A549 (cell line): Measurements from ENCODE around the gene SLC6A19. TPM values are rescaled to one million over a fixed set of nuclear protein-coding genes. Genes with fewer than 3 reads are reported as not detected.

Experiments used
- ATAC-seq, 2 experiments: fragments of 200-7000 bp in 1 of 2; fragments of >200 bp in 1 of 2; cut with Nextera tagmentation in 1 of 2; cut with Tn5 transposase in 1 of 2; 3 replicates each; pipeline versions ENCODE4 v1.8.0 to v1.9.1; 2018 to 2020; ENCODE audit warnings: mild to moderate bottlenecking in 1 of 2, moderate library complexity in 1 of 2
- CTCF ChIA-PET: fragments of 300-600 bp; sonication (Branson Sonifier 250); formaldehyde crosslinking; extraction: SDS; loops from one replicate; lab custom pipeline; 2021; ENCODE audit warnings: antibody characterized with exemption, inconsistent platforms; lab: Yijun Ruan, JAX
- POLR2A ChIA-PET: fragments of 350-600 bp; formaldehyde crosslinking; extraction: SDS; loops from one replicate; lab custom pipeline; 2021; ENCODE audit warnings: antibody characterized with exemption, inconsistent platforms; lab: Yijun Ruan, JAX
- DNase-seq, 2 experiments: peaks; one replicate each; pipeline versions ENCODE4 v3.0.0 to v3.0.0-alpha.2; 2011 to 2016; ENCODE audit warnings: low read depth in 1 of 2, low spot score in 1 of 2
- FAIRE-seq: peaks from 2 replicates; lab custom pipeline; 2011; peaks lifted over from hg19 to GRCh38; lab: Jason Lieb, UNC
- H3K27ac ChIP-seq, 2 experiments: fragments of >200 bp; sonication (Bioruptor Twin); formaldehyde crosslinking; 3 replicates each; pipeline ENCODE4 v1.5.1; 2016 to 2017
- H3K4me1 ChIP-seq: fragments of >200 bp; sonication (Bioruptor Twin); formaldehyde crosslinking; 3 replicates; pipeline ENCODE4 v1.6.1; 2016
- H3K4me2 ChIP-seq: fragments of >200 bp; sonication (Bioruptor Twin); formaldehyde crosslinking; 3 replicates; pipeline ENCODE4 v1.6.1; 2016
- H3K4me3 ChIP-seq: fragments of >200 bp; sonication (Bioruptor Twin); formaldehyde crosslinking; 3 replicates; pipeline ENCODE4 v1.5.1; 2016
- H3K9me3 ChIP-seq: fragments of >200 bp; sonication (Bioruptor Twin); formaldehyde crosslinking; 3 replicates; pipeline ENCODE4 v1.6.1; 2016
- CEBPB ChIP-seq, 2 experiments: fragments of >200 bp in 1 of 2; sonication (Bioruptor Twin) in 1 of 2; formaldehyde crosslinking in 1 of 2; IDR thresholded peaks; 2 replicates each; pipeline ENCODE4 v1.6.1; 2012 to 2016
- CHD2 ChIP-seq: fragments of 150-350 bp; IDR thresholded peaks from 2 replicates; pipeline ENCODE4 v1.6.1; 2014; ENCODE audit warnings: low read length; ENCODE audit not compliant: partially characterized antibody
- FOSB ChIP-seq: fragments of 250-450 bp; sonication (Bioruptor Pico); IDR thresholded peaks from 2 replicates; pipeline ENCODE4 v1.5.0; 2020; ENCODE audit warnings: mild to moderate bottlenecking, moderate library complexity
- FOSL2 ChIP-seq, 2 experiments: fragments of 450-650 bp in 1 of 2; fragments of >200 bp in 1 of 2; sonication (Bioruptor Twin) in 1 of 2; formaldehyde crosslinking; IDR thresholded peaks; 2 replicates each; pipeline versions ENCODE4 v1.5.0 to v1.6.1; 2016 to 2020; ENCODE audit warnings: mild to moderate bottlenecking in 1 of 2, moderate library complexity in 1 of 2
- HDAC2 ChIP-seq: fragments of 200-600 bp; sonication (generic); IDR thresholded peaks from 2 replicates; pipeline ENCODE4 v1.6.1; 2016
- HOXB13 ChIP-seq: fragments of 250-450 bp; sonication (Bioruptor Pico); IDR thresholded peaks from 2 replicates; pipeline ENCODE4 v1.5.0; 2020; ENCODE audit warnings: low read depth, mild to moderate bottlenecking, moderate library complexity
- KDM1A ChIP-seq: fragments of 200-600 bp; sonication (generic); IDR thresholded peaks from 2 replicates; pipeline ENCODE4 v1.6.1; 2016; ENCODE audit warnings: low read depth, mild to moderate bottlenecking
- PHF8 ChIP-seq: fragments of 200-600 bp; sonication (generic); IDR thresholded peaks from 2 replicates; pipeline ENCODE4 v1.6.1; 2016; ENCODE audit warnings: low read depth, mild to moderate bottlenecking, antibody characterized with exemption, moderate library complexity, borderline replicate concordance
- POLR2AphosphoS2 ChIP-seq: conservative IDR thresholded peaks from 2 replicates; pipeline ENCODE4 v1.6.1; 2012; ENCODE audit warnings: low read length, improper control_type of control experiment, inconsistent platforms
- RAD21 ChIP-seq, 2 experiments: fragments of >200 bp in 1 of 2; sonication (Bioruptor Twin) in 1 of 2; formaldehyde crosslinking in 1 of 2; IDR thresholded peaks in 1 of 2; conservative IDR thresholded peaks in 1 of 2; 2 replicates in 1 of 2; 3 replicates in 1 of 2; pipeline ENCODE4 v1.6.1; 2012 to 2018; ENCODE audit warnings: inconsistent platforms in 1 of 2
- RARB ChIP-seq: fragments of 250-450 bp; sonication (Bioruptor Pico); IDR thresholded peaks from 2 replicates; pipeline ENCODE4 v1.8.0; 2021; ENCODE audit warnings: mild to moderate bottlenecking, moderate library complexity
- ZC3H11A ChIP-seq: fragments of 450-650 bp; IDR thresholded peaks from 2 replicates; pipeline ENCODE4 v1.6.1; 2014; ENCODE audit warnings: antibody characterized with exemption, mild to moderate bottlenecking
- WGBS: methylation state at CpG from one replicate; pipeline ENCODE4 v1.1.6; 2017; ENCODE audit errors: missing lambda C conversion rate; 5-methylcytosine and 5-hydroxymethylcytosine counted together
- polyA minus RNA-seq: library from RNA; depleted of rRNA, polyadenylated mRNA; stranded (reverse); fragments of >200 nt; gene quantifications from 2 replicates; pipeline ENCODE4 v1.2.3, GENCODE V29; 2011; rRNA and poly(A)+ RNA removed
- polyA plus RNA-seq, 4 experiments: library from polyadenylated mRNA; depleted of rRNA in 3 of 4; stranded (reverse); fragments of >200 nt; fragmentation: RNase III in 1 of 4; extraction: RNeasy Plus Mini Kit Qiagen cat#74134 plus additional on column Dnase treatment in 1 of 4; gene quantifications; 2 replicates in 3 of 4; 3 replicates in 1 of 4; pipeline ENCODE4 v1.2.3, GENCODE V29; 2011 to 2017
- TF ChIP-seq, protein P1 (sequence below): fragments of 150-350 bp; IDR thresholded peaks from 2 replicates; pipeline ENCODE4 v1.6.1; 2014; ENCODE audit warnings: low read depth, mild to moderate bottlenecking, low read length
- TF ChIP-seq, protein P2 (sequence below): fragments of 250-450 bp; sonication (Bioruptor Pico); IDR thresholded peaks from 2 replicates; pipeline ENCODE4 v1.5.0; 2021; ENCODE audit warnings: mild to moderate bottlenecking, moderate library complexity, borderline replicate concordance
- TF ChIP-seq, protein P3 (sequence below): fragments of 450-650 bp; IDR thresholded peaks from 2 replicates; pipeline ENCODE4 v1.6.1; 2014; ENCODE audit warnings: antibody characterized with exemption
- TF ChIP-seq, protein P4 (sequence below): fragments of 200-600 bp; sonication (generic); IDR thresholded peaks from 2 replicates; pipeline ENCODE4 v1.6.1; 2016; ENCODE audit warnings: antibody characterized with exemption, mild to moderate bottlenecking, moderate library complexity
- TF ChIP-seq, protein P5 (sequence below): fragments of >200 bp; sonication (Bioruptor Twin); formaldehyde crosslinking; IDR thresholded peaks from 3 replicates; pipeline ENCODE4 v1.6.1; 2016

SLC6A19 gene
- not detected in 2 replicates for polyA plus RNA-seq (2011; rRNA removed)
- 0.01 and 0.03 TPM in 2 replicates for polyA plus RNA-seq (2012; cell fraction: cytosol; rRNA removed)
- 0.02 and 0.10 TPM in 2 replicates for polyA plus RNA-seq (2012; cell fraction: nucleus; rRNA removed)
- 0.01 to 0.03 TPM in 2 of 3 replicates, not detected in the other for polyA plus RNA-seq (2017; fragmentation: RNase III; extraction: RNeasy Plus Mini Kit Qiagen cat#74134 plus additional on column Dnase treatment)
- polyA minus RNA-seq, result not detected in 2 replicates

DNA sequence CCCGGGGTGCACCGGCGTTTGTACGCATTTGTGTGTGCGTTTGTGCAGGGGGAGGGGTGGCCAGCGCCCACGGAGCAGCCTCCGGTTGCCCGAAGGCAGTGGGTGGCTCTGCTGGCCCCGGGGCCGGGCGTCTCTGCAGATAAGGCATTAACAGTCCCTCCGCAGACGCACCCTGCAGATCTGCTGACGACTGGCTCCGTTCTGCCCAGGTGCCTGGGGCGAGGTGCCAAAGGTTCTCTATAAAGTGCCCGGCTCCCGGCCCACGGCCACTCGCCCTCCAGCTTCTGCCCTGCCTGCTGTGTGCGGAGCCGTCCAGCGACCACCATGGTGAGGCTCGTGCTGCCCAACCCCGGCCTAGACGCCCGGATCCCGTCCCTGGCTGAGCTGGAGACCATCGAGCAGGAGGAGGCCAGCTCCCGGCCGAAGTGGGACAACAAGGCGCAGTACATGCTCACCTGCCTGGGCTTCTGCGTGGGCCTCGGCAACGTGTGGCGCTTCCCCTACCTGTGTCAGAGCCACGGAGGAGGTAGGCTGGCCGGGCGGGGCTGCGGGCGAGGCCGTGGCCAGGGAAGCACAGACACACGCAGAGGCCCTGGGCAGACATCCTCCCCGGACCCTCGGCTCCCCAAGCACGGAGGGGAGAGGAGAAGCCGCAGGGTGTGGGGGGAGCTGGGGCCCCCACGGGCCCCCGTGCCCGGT lies at the start of gene SLC6A19:
Gene SLC6A19, plus strand, starts transcription at position 269 of the 699 bp plus-strand sequence. Its CDS starts 56 bp downstream, at position 325.
- Histone ChIP-seq H3K4me2 (no peak within 1 kb of the TSS), H3K27ac (peak within 1 kb of the TSS in 1 of 2 experiments; percentile 14; a peak in 1 of 6 replicates), H3K4me1 (no peaks in the 10 kb centered on the region; the same call in 2 of the 3 replicates), H3K9me3 (no peaks in the 10 kb centered on the region), H3K4me3 (no peak within 1 kb of the TSS)
- WGBS, result 45% methylated on average over 26 of the region's 51 CpGs
- DNase-seq (no peak), FAIRE-seq (no peak), ATAC-seq (no peak; a peak in 1 of 6 replicates)
- ChIA-PET POLR2A (no interaction called here), CTCF (interaction anchor here (0.9 to 4.7 kb wide), 4 partner anchors 27 to 443 kb away, joined by 3 to 20 read pairs (median 6); no protein-coding TSS in a partner anchor)
- no peak for TF ChIP-seq ZC3H11A
- no peak for TF ChIP-seq CEBPB (IDR thresholded peaks at IDR 0.05)
- TF ChIP-seq RAD21 (conservative IDR thresholded peaks at IDR 0.05 in 1 of 2, IDR thresholded peaks at IDR 0.05 in 1 of 2), result no peak
- no peak for TF ChIP-seq CHD2
- no peak for TF ChIP-seq RARB (CRISPR knock-in tag)
- TF ChIP-seq HDAC2, result no peak
- no peak for TF ChIP-seq POLR2AphosphoS2
- TF ChIP-seq PHF8, result no peak
- TF ChIP-seq, protein P1, sequence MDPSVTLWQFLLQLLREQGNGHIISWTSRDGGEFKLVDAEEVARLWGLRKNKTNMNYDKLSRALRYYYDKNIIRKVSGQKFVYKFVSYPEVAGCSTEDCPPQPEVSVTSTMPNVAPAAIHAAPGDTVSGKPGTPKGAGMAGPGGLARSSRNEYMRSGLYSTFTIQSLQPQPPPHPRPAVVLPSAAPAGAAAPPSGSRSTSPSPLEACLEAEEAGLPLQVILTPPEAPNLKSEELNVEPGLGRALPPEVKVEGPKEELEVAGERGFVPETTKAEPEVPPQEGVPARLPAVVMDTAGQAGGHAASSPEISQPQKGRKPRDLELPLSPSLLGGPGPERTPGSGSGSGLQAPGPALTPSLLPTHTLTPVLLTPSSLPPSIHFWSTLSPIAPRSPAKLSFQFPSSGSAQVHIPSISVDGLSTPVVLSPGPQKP, result no peak
- no peak for TF ChIP-seq KDM1A
- no peak for TF ChIP-seq FOSL2 (IDR thresholded peaks at IDR 0.05)
- no peak for TF ChIP-seq FOSL2 (CRISPR knock-in tag; IDR thresholded peaks at IDR 0.05)
- TF ChIP-seq FOSB (CRISPR knock-in tag), result no peak
- TF ChIP-seq, protein P2, sequence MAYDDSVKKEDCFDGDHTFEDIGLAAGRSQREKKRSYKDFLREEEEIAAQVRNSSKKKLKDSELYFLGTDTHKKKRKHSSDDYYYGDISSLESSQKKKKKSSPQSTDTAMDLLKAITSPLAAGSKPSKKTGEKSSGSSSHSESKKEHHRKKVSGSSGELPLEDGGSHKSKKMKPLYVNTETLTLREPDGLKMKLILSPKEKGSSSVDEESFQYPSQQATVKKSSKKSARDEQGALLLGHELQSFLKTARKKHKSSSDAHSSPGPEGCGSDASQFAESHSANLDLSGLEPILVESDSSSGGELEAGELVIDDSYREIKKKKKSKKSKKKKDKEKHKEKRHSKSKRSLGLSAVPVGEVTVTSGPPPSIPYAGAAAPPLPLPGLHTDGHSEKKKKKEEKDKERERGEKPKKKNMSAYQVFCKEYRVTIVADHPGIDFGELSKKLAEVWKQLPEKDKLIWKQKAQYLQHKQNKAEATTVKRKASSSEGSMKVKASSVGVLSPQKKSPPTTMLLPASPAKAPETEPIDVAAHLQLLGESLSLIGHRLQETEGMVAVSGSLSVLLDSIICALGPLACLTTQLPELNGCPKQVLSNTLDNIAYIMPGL (CRISPR knock-in tag), result no peak
- no peak for TF ChIP-seq HOXB13 (CRISPR knock-in tag)
- TF ChIP-seq, protein P3, sequence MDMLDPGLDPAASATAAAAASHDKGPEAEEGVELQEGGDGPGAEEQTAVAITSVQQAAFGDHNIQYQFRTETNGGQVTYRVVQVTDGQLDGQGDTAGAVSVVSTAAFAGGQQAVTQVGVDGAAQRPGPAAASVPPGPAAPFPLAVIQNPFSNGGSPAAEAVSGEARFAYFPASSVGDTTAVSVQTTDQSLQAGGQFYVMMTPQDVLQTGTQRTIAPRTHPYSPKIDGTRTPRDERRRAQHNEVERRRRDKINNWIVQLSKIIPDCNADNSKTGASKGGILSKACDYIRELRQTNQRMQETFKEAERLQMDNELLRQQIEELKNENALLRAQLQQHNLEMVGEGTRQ, result no peak
- TF ChIP-seq, protein P4, sequence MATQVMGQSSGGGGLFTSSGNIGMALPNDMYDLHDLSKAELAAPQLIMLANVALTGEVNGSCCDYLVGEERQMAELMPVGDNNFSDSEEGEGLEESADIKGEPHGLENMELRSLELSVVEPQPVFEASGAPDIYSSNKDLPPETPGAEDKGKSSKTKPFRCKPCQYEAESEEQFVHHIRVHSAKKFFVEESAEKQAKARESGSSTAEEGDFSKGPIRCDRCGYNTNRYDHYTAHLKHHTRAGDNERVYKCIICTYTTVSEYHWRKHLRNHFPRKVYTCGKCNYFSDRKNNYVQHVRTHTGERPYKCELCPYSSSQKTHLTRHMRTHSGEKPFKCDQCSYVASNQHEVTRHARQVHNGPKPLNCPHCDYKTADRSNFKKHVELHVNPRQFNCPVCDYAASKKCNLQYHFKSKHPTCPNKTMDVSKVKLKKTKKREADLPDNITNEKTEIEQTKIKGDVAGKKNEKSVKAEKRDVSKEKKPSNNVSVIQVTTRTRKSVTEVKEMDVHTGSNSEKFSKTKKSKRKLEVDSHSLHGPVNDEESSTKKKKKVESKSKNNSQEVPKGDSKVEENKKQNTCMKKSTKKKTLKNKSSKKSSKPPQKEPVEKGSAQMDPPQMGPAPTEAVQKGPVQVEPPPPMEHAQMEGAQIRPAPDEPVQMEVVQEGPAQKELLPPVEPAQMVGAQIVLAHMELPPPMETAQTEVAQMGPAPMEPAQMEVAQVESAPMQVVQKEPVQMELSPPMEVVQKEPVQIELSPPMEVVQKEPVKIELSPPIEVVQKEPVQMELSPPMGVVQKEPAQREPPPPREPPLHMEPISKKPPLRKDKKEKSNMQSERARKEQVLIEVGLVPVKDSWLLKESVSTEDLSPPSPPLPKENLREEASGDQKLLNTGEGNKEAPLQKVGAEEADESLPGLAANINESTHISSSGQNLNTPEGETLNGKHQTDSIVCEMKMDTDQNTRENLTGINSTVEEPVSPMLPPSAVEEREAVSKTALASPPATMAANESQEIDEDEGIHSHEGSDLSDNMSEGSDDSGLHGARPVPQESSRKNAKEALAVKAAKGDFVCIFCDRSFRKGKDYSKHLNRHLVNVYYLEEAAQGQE, result no peak
- TF ChIP-seq, protein P5, sequence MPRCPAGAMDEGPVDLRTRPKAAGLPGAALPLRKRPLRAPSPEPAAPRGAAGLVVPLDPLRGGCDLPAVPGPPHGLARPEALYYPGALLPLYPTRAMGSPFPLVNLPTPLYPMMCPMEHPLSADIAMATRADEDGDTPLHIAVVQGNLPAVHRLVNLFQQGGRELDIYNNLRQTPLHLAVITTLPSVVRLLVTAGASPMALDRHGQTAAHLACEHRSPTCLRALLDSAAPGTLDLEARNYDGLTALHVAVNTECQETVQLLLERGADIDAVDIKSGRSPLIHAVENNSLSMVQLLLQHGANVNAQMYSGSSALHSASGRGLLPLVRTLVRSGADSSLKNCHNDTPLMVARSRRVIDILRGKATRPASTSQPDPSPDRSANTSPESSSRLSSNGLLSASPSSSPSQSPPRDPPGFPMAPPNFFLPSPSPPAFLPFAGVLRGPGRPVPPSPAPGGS, result no peak
